HG03025 (cell line): Measurements from ENCODE around the gene TRIO.
A peak's percentile ranks its signal among the peaks of the same experiment; 100 is the strongest.
"Not testable (repeated sequence)": the region's sequence is repeated elsewhere in the genome, so short reads cannot be mapped to it uniquely, and the experiment has no call there.

ENCODE experiments used
- ATAC-seq: cut with Tn5 transposase; IDR thresholded peaks from one replicate; pipeline ENCODE4 v1.9.1; 2021; ENCODE audit warnings: mild to moderate bottlenecking, moderate library complexity; ENCODE audit not compliant: unreplicated experiment, low FRiP score

Gene TRIO

DNA sequence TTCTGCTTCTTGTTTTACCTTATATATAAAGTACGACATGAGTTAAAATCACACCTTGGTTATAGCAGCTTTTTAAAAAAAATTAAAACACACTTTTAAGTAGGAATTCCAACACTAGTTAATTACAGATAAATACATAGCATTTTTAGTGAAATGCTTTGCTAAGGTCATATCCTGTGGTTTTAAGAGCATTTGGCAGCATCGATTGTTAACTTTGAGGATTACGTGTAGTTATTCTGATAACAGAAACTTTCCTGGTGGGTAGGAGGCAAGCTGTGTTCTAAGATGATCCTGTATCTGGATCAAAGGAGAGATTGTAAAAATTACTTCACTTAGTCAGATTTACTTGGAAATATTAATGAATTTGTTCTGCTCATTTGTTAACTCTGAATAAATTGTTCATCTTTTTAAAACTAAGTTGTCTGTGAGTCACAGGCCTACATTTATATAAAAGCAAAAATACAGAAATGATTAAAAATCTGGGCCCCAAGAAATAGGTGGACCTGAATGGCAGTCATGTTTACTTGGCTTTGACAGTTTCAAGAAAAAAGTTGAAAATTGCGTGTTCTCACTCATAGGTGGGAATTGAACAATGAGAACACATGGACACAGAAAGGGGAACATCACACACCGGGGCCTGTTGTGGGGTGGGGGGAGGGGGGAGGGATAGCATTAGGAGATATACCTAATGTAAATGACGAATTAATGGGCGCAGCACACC is 58.3 kb downstream of the TRIO start:
- no peak for ATAC-seq

DNA sequence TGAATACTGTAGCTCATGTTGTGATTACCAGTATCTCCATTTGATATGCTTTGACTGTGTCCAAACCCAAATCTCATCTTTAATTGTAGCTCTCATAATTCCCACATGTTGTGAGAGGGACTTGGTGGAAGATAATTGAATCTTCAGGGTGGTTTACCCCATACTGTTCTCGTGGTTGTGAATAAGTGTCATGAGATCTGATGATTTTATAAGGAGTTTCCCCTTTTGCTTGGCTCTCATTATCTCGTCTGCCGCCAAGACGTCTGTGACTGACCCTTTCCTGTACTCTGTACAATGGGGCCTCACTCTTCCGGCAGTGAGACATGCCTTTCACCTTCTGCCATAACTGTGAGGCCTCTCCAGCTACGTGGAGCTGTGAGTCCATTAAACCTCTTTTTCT is 59.3 kb downstream of the TRIO start:
- no peak for ATAC-seq

DNA sequence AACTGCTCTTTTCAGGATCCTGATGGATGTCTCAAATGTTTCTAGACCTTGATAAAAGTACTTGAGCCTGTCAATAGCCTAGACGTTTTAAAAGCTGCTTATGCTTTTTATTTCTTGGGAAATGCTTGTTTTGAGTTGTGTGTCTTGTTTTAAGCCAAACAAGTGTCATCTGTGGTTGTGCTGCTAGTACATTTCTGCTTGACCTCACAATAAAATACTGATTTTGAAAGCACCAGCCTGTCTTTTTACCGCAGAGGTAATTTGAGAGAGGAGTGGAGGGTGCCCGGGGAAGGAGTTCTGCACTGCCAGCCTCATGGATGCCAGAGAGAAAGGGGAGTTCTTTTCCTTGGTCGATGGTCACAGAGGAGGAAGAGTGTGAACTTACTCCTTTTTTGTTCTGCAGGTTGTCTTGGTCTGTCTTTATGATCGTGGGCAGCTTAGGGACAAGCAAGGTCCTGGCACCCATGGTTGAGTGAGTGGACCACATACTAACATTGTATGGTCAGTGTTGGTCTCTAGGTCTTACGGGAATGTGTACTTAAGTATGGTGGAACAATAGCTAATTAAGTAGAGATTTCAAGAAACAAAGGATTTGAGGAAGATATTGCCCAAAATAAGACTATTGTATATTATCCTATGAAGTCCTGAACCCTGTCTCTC is 61.0 kb downstream of the TRIO start:
- no peak for ATAC-seq

DNA sequence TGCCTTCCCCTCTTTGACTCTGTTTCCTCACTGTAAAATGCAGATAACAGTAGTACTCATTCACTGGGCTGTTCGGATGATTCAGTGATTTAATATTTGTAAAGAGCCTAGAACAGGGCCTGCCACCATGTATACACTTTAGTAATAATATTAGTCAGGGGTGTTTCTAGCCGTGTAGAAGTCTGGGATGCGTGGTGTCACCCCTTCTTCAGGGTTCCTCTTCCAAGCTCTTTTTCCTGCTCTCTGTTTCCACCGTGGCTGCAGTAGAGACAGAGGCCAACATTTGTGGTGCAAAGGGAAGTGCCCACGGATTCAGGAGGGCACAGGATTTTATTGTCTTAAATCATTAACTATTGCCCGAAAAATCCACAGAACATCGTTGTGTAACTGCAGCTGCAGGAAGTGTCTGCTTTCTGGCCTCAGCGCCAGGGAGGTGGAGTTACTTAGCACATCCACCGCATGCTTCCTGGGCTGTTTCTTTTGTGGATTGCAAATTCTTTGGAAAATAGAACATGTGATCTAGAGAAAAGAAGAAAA is 61.7 kb downstream of the TRIO start:
- ATAC-seq, result no peak

DNA sequence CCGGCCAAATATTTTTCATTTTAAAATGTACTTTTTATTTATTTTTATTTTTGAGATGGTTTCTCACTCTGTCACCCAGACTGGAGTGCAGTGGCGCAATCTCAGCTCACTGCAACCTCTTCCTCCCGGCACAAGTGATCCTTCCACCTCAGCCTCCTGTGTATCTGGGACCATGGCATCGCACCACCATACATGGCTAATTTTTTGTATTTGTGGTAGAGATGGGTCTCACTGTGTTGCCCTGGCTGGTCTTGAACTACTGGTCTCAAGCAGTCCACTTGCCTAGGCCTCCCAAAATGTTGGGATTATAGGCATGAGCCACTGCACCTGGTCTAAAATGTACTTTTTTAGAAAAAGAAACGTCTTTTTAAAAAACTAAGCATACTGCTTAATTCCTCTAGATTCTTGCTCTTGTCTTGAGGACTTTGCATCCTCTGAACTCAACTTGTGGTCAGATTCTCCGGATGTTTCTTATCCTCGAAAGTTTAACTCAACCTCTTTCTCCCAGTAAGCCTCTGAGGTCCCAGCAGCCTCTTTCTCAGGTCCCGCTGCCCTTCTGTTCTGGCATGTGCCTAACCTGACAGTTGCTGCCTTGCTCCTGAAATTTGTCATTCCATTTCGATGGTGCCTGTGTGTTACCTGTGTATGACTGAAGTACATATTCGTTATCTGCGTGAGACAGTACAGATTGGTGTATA is 63.0 kb downstream of the TRIO start:
- ATAC-seq, result no peak

DNA sequence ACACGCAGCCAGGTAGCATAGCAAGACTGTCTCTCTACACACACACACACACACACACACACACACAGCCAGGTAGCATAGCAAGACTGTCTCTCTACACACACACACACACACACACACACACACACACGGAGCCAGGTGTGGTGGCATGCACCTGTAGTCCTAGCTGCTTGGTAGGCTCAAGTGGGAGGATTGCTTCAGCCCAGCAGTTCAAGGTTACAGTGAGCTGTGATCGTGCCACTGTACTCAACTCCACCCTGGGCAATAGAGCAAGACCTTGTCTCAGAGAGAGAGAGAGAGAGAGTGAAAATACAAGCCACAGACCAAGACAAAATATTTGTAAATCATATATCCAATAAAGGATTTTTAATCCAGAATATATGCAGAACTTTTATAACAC is 64.3 kb downstream of the TRIO start:
- ATAC-seq, result not testable (repeated sequence)

DNA sequence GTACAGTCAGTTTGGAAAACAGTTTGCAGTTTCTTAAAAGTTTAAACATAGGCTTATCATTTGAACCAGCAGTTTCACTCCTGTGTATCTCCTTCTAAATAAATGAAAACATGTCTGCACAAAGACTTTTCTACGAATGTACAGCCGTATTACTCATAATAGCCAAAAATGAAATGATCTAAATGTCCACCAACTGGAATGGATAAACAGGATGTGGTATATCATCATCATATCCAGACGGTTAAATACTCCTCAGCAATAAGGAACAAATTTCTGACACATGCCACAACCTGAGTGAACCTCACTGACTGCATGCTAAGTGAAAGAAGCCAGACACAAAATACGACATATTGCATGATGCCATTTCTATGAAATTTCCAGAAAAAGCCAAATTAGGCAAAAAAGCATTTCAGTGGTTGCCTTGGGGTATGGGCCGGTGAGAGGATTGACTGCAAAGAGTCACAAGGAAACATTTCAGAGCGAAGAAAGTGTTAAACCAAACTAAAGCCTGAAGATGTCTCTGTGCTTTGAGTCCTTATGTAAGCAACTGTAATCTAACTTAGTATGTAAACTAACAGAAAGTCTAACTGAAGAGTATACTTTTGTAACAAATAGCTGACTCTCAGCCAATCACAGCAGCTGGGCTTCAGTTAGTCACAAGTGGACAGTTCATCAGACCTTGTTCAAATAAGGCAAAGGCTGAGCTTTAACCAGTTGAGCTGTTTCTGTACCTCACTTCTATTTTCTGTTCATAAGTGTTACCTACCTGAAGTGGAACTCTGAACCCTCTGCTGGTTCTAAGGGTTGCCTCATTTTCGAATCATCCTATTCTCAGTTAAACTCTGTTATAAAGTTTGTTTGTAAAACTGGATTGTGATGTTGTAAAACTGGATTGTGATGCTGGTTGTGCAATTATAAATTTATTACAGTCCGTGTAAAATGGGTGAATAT is 65.2 kb downstream of the TRIO start:
- peak; percentile 65 for ATAC-seq

DNA sequence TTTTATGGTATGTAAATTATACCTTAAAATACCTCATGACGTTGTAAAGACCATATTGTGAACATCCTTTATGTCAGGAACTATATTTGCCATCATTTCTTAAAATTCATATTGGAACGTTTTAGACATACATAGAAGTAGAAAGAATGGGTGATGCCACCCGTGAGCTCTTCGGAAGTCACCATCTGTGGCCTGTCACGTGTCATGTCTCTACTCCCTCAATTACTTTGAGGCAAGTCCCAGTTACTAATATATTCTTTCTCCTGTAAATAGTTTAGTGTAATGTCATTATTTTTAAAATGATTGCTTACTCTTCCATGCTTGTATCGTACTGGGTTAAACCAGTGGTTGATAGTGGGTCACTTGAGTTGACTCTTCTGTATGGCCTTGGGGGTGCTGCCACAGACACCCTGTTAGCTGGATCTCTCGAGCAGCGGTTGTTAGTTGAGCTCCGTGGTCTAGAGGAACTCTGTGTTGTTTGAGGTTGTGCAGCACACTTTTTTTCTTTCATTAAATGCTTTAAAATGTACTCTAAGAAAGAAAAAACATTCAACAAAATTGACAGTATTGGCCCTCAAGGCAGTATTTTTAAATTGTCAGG is 66.2 kb downstream of the TRIO start:
- ATAC-seq, result no peak

DNA sequence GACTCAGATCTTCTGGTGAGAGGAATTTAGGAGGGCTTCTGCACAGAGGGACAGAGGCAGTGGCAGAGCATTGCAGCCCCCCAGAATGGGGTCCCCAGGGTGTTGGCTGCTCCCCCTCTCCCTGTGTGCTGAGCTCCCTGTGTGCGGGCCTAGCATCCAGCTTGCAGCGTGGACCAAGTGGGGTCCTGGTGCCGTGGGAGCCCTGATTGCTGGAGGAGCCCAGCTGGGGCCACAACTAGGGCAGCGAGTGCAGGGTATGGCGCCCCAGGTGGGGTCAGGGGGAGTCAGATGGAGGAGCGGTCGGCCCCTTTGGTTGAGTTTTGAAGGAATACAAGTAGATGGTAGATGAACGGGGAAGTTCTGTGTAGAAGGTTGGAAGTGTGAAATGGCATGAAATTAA is 66.7 kb downstream of the TRIO start:
- ATAC-seq, result no peak

DNA sequence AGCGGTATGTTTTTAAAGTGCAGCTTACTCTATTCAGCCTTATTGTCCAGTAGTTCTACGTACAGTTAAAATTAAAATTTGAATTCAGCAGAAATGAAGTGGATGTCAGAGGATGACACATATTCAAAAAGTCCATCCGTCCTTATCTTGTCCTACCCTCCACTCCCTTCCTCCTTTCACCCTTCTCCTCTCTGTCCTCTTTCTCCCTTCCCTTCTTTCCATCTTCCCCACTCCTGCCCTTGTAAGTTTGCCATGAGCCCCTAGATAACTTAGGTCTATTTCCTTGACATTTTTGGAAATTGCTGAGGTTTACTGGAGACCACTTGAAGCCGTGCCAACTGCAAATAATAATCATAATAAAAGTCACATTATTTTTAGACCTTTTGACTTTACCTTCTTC is 67.6 kb downstream of the TRIO start:
- ATAC-seq, result no peak

DNA sequence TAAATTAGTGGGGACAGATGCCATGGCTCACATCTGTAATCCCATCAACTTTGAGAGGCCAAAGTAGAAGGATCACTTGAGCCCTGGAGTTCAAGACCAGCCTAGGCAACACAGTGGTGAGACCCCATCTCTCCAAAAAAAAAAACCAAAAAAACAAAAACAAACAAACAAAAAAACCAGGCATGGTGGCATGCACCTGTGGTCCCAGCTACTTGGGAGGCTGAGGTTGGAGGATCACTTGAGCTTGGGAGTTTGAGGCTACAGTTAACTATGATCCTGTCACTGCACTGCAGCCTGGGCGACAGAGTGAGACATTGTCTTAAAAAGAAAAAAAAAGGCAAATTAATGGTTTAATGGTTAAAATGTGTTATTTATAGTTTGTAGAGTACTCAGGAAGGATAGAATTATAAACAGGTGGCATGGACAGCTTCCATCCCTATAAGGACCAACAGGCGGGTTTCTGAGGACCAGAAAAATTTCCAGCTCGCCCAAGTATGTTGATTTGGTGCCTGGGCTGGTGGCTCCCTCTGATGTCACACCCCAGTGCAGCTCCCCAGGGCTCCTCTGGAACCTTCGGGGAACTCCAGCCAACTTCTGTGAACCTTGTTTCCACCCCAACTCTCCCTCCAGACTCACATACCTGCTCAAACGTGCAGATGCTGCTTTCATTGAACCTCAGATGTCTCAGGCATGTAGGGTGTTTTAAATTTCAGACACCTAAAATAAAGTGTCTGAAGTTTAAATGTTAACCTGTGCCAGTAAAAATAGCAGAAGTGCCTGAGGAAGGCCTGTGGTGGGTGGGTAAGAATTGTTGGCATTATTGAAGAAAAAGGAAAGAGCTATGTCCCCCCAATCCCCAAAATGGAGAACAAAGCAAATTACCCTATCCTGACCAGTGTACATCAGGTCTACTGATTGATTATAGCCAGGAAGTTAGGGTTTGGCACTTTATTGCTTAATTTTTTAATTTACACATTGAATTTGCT is 69.0 kb downstream of the TRIO start:
- ATAC-seq, result no peak

DNA sequence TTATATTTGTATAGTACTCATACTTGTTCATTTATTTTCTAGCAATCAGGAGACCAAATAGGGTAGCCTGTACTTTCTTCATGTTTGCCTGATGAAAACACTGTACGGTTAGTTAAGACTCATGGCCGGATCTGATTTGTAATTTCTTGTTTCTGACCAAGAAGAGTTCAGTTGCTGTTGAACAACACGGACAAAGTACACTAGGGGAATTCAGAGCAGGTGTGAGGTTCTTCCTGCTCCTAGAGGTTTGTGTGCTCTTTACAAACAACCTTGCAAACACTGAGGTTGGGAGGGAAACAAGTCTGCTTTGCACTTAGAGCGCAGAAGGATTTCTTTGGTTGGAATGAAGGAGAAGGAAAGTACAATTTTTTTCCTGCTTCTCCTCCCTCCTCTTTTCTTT is 69.7 kb downstream of the TRIO start:
- peak; percentile 24 for ATAC-seq

DNA sequence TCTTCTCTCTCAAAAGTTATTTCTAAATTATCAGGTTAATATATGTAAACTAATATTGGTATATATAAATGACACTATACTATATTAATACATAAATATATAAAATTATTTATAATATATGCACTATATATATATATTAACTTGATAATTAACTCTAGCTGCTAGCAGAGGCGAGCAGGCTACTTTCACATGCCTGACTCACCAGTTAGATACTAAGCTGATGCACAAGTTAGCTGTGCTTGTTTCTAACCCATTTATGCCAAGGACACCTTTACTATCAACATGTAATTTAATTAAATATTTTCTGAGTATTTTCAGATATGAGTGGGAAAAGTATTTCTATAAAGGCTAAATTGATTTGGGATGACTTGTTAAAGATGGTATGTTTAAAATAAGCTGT is 70.1 kb downstream of the TRIO start:
- ATAC-seq, result no peak

DNA sequence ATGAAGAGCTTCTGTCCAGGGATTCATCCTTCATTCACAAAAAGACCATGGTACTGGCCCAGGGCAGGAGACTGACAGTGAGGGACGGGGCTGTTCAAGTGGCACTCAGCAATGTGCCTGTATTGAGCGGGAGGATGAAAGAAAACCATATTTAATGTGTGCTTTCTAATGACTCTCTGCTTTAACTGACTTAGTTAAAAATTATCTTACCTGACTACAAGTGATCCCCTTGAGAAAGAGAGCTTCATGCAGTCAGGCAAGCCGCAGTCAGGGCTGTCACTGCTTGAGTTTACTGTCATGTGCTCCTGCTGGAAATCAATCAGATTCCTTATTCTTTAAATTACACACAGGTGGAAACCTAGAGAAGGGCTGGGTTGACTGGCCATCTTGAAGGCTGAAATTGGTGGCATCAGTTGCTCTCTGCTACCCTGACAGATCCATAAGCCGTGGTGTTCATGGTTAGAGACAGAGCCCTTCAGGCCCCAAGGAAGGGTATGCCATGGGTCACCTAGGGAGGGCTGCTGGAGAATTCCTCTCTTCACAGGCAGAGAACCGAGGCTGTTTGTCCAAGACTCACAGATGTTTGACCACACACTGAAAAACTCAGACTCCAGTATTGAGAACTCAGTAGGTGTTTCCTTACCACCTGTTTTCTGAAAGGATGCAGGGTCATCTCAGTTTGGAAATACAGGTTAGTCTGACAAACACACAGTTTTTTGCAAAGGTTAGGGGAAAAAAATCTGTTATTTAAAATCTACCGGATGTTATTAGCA is 70.9 kb downstream of the TRIO start:
- ATAC-seq, result peak; percentile 38

DNA sequence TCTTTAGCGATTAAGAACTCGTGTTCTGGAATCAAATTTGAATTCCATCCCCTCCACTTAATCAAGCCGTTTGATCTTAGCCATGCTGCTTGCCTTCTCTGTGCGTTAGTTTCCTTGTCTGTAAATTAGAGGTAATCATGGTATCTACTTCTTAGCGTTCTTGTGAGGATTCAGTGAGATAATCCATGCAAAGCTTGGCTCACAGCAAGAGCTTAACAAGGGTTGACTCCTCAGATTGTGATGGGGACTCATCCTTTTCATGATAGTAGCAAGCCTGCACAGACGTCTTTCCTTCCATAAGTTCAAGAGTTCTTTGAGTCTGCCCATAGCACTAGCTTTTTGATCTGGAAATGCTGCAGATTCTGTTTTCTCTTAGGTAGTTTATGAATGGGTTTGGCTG is 72.8 kb downstream of the TRIO start:
- ATAC-seq, result no peak

DNA sequence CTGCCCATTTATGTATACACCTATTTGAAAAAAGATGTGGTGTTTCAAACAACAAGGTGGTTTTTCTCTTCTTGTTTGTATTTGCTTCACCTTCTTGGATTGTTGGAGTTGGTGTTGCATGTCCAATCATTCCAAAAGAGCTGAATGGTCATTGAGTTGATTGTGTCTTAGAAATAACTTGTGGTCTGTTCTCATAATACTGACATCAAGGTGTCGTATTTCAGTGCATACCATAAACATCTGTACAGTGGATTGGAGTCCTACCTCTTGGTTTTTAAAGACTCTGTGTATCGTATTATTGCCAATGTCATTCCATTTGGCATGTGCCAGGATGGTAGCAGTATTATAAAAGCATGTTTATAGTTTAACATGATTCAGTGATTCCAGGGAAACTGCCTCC is 73.2 kb downstream of the TRIO start:
- no peak for ATAC-seq

DNA sequence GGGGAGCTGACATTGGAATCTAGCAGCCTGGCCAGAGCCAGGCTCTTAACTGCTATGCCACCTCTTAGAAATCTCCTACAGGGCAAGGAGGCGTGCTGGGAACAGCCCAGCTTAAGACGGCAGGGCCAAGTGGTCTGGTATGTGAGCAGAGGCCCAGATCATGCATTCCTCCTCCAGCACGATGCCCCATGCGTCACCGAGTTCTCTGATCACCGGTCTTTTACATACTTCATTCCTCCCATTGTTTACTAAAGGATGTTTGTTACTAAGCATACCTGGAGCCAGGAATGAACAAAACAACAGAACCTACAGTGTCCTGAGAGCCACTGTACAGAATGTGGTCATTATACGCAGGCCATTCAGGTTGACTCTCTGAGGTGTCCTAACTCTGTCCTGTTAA is 73.8 kb downstream of the TRIO start:
- no peak for ATAC-seq

DNA sequence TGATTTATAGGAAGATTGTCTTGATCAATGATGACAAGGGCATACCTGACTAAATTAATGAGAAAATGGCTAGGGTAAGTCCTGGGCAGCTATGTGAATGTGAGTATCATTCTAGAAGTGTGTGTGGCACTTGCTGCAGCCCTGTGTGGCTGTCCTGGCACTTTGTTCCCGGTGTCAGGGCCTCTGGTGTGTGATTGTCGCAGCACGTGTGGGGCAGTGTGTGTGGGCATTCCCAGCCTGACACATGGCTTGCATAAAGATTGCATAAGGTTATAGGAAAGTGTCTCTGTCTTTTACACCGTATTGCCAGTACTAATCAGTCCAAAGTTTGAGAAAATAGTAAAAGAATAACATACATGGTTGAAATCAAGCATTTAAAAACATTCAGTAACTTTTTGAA is 74.4 kb downstream of the TRIO start:
- no peak for ATAC-seq
